GM21390 (cell line): Measurements from ENCODE around the gene ALDH1A3.

Experiments used
- ATAC-seq: cut with Tn5 transposase; IDR thresholded peaks from one replicate; pipeline ENCODE4 v1.9.1; 2021; ENCODE audit not compliant: unreplicated experiment

Gene ALDH1A3

GRCh38 chr15:100947760-100948429 lies 68.3 kb downstream of the ALDH1A3 start:
- ATAC-seq: no peak

DNA sequence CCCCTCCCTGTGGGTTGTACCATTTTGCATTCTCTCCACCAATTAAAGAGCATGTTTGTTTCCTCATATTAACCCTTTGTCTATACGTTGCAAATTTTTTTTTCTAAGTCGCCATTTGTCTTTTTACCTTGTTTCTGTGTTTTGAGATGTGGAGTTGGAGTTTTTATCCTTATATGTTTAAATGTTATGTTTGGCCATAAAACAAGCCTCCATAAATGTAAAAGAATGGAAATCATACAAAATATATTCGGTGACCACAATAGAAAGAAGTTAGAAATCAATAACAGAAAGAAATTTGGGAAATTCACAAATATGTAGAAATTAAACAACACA lies 68.8 kb downstream of the ALDH1A3 start:
- ATAC-seq: no peak

GRCh38 chr15:100949691-100950090 lies 70.1 kb downstream of the ALDH1A3 start:
- no peak for ATAC-seq

GRCh38 chr15:100951965-100952364 lies 72.3 kb downstream of the ALDH1A3 start:
- ATAC-seq: no peak

- ATAC-seq: no peak
Observed at GRCh38 chr15:100952566-100952965, 72.9 kb downstream of the ALDH1A3 start.

- ATAC-seq: no peak
Observed at GRCh38 chr15:100958326-100959065, 78.9 kb downstream of the ALDH1A3 start.

GRCh38 chr15:100959066-100960050 lies 79.7 kb downstream of the ALDH1A3 start:
- no peak for ATAC-seq
